T47D (cell line): ENCODE data around the gene SETD3.

Source experiments
- DNase-seq, 2 experiments: peaks; one replicate each; pipeline versions ENCODE4 v3.0.0 to v3.0.0-alpha.2; 2011 to 2012; ENCODE audit warnings: low read depth in 1 of 2, low spot score in 1 of 2
- JUND ChIP-seq: IDR thresholded peaks from 2 replicates; pipeline ENCODE4 v1.6.1; 2012; ENCODE audit warnings: low read depth
- in situ Hi-C: cut with HindIII; loops from 2 replicates; pipeline ENCODE4 v1.10.0; 2016; ENCODE audit warnings: low sequenced_read_pairs, low pct_unique_long_range_greater_than_20kb

The SETD3 gene

GRCh38 chr14:99473458-99473857 is 7.2 kb downstream of the SETD3 start:
- DNase-seq = no peak
- TF ChIP-seq JUND = no peak
- in situ Hi-C loops = no loop called here

GRCh38 chr14:99472937-99473336 is 7.7 kb downstream of the SETD3 start:
- TF ChIP-seq JUND = no peak
- in situ Hi-C loops = no loop called here
- DNase-seq = no peak

- in situ Hi-C loops = no loop called here
- no peak for TF ChIP-seq JUND
- no peak for DNase-seq
Observed at GRCh38 chr14:99471731-99472130, 8.9 kb downstream of the SETD3 start.

- in situ Hi-C loops = no loop called here
- no peak for DNase-seq
- no peak for TF ChIP-seq JUND
Observed at GRCh38 chr14:99468836-99469592, 11.6 kb downstream of the SETD3 start.

- TF ChIP-seq JUND = no peak
- DNase-seq = no peak
- in situ Hi-C loops = no loop called here
Observed at GRCh38 chr14:99468081-99468480, 12.6 kb downstream of the SETD3 start.

GRCh38 chr14:99467336-99468078 is 13.2 kb downstream of the SETD3 start:
- in situ Hi-C loops = no loop called here
- no peak for TF ChIP-seq JUND
- no peak for DNase-seq

GRCh38 chr14:99466758-99467157 is 13.9 kb downstream of the SETD3 start:
- DNase-seq = no peak
- in situ Hi-C loops = no loop called here
- no peak for TF ChIP-seq JUND

- TF ChIP-seq JUND = no peak
- no peak for DNase-seq
- in situ Hi-C loops = no loop called here
Observed at GRCh38 chr14:99465288-99465687, 15.4 kb downstream of the SETD3 start.

GRCh38 chr14:99463974-99464373 is 16.7 kb downstream of the SETD3 start:
- no peak for DNase-seq
- no peak for TF ChIP-seq JUND
- in situ Hi-C loops = no loop called here

- DNase-seq = no peak
- in situ Hi-C loops = no loop called here
- no peak for TF ChIP-seq JUND
Observed at GRCh38 chr14:99462210-99462609, 18.4 kb downstream of the SETD3 start.

- no peak for DNase-seq
- TF ChIP-seq JUND = no peak
- in situ Hi-C loops = no loop called here
Observed at GRCh38 chr14:99461411-99462085, 19.1 kb downstream of the SETD3 start.

- no peak for TF ChIP-seq JUND
- in situ Hi-C loops = no loop called here
- no peak for DNase-seq
Observed at GRCh38 chr14:99460793-99461192, 19.9 kb downstream of the SETD3 start.
